Measurements from ENCODE around the gene ACSS1. TPM values are rescaled to one million over a fixed set of nuclear protein-coding genes. Genes with fewer than 3 reads are reported as not detected.

Gene ACSS1
- total and polyA plus RNA-seq, 2 of the 8 experiments (the other 6 are each of a cell fraction or from before 2014, with no cell fraction given): 2.6 to 3.4 TPM

DNA sequence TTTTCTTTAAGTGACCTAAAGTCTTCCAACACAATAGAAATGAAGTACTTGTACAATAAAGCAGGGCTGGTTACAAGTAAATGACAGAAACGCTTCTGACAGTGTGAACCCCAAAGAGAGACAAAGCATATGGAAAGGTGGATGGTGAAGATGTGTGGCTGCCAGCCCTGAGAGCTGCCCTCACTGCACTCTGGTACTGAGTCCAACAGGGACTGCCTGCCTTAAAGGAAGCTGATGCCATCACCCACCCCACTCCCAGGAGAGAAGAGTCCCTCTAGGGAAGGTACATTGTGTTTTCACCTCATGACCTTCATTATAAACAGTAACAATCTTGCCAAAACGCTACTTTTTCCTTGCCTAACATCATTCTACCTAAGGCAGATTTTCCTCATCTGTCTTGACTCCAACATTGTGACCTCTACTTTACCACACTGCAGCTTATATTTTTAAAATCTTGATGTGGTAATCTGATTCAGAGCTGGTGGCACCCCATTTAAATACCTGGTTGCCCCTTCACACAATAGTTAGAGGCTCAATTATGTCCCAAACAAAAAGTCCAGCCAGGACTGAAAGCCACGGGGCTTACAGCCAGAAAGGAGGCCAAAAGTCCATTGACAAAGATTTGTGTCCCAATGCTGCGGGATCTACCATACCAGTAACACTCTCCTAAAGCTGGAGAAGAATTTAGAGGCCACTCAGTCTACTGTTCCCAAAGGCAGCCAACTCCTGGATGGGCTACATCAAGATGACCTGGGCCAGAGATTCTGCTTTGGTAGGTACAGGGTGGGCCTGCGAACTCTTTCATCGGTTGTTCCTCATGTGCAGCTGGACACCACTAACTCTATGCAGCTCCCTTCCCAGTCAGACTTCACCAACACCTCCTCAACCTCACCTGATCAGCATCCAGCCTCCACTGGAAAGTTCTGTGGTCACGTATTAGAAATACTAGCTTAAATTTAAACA lies 69.8 kb downstream of the ACSS1 start (continued):
- TF ChIP-seq TAF1 (IDR thresholded peaks at IDR 0.05; ENCODE audit: low read depth, low read length) (no peak), CHD1 (IDR thresholded peaks at IDR 0.05; ENCODE audit: low read depth, low read length) (no peak), SIN3A (conservative IDR thresholded peaks at IDR 0.05 in 1 of 2, IDR thresholded peaks at IDR 0.05 in 1 of 2; ENCODE audit: low read depth in 1 of 2, low read length in 2 of 2) (no peak), TEAD4 (IDR thresholded peaks at IDR 0.05; ENCODE audit: low read depth, low read length) (no peak), ZNF274 (IDR thresholded peaks at IDR 0.05; ENCODE audit: borderline replicate concordance, extremely low read depth, low read length) (no peak)
- TF ChIP-seq, protein P1, sequence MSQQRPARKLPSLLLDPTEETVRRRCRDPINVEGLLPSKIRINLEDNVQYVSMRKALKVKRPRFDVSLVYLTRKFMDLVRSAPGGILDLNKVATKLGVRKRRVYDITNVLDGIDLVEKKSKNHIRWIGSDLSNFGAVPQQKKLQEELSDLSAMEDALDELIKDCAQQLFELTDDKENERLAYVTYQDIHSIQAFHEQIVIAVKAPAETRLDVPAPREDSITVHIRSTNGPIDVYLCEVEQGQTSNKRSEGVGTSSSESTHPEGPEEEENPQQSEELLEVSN (IDR thresholded peaks at IDR 0.05): no peak
